ENCODE results near the gene FLVCR1. TPM values are rescaled to one million over a fixed set of nuclear protein-coding genes. Genes with fewer than 3 reads are reported as not detected.

The FLVCR1 gene
- total RNA-seq, 2 experiments from 2014 or later = 11.9 to 12.2 TPM

- no peak overlapping the region for H3K27ac Mint-ChIP-seq
- no peak for TF ChIP-seq CTCF (IDR thresholded peaks at IDR 0.05)
Observed at GRCh38 chr1:212914789-212915188, 56.7 kb downstream of the FLVCR1 start.

GRCh38 chr1:212915245-212916091 lies 57.4 kb downstream of the FLVCR1 start:
- no peak for ATAC-seq
- Mint-ChIP-seq H3K36me3 (ENCODE audit: low read depth) (no peaks in the 10 kb centered on the region), H3K27ac (no peak overlapping the region), H3K27me3 (peaks cover 1% of the 10 kb centered on the region), H3K4me1 (ENCODE audit: low read depth) (no peaks in the 10 kb centered on the region), H3K4me3 (no peak overlapping the region), H3K9me3 (no peaks in the 10 kb centered on the region)
- POLR2A ChIA-PET = no interaction called here
- intact Hi-C loops (cut with micrococcal nuclease) = loop anchor here (2.0 kb wide), 1 partner anchor 17 kb away; no protein-coding TSS in a partner anchor
- DNase-seq = no peak
- CTCF ChIA-PET = no interaction called here
- TF ChIP-seq CTCF (IDR thresholded peaks at IDR 0.05) = no peak

More at GRCh38 chr1:212914789-212915188, 56.7 kb downstream of the FLVCR1 start:
- H3K36me3 Mint-ChIP-seq (ENCODE audit: low read depth) = no peaks in the 10 kb centered on the region
- no peak overlapping the region for H3K4me3 Mint-ChIP-seq
- no peaks in the 10 kb centered on the region for H3K9me3 Mint-ChIP-seq
- ChIA-PET POLR2A (no interaction called here), CTCF (no interaction called here)
- peaks cover 1% of the 10 kb centered on the region for H3K27me3 Mint-ChIP-seq
- intact Hi-C loops (cut with micrococcal nuclease) = no loop called here
- H3K4me1 Mint-ChIP-seq (ENCODE audit: low read depth) = no peaks in the 10 kb centered on the region
- ATAC-seq (no peak), DNase-seq (no peak)

- H3K27ac Mint-ChIP-seq = no peak overlapping the region
- ATAC-seq (no peak), DNase-seq (peak; percentile 15)
- no peaks in the 10 kb centered on the region for H3K9me3 Mint-ChIP-seq
- CTCF ChIA-PET = interaction anchor here (0.8 kb wide), 1 partner anchor 79 kb away, joined by 3 read pairs; no protein-coding TSS in a partner anchor
- H3K4me3 Mint-ChIP-seq = no peak overlapping the region
- H3K27me3 Mint-ChIP-seq = peaks cover 2% of the 10 kb centered on the region
- H3K4me1 Mint-ChIP-seq (ENCODE audit: low read depth) = no peaks in the 10 kb centered on the region
- TF ChIP-seq CTCF (IDR thresholded peaks at IDR 0.05) = no peak
- intact Hi-C loops (cut with micrococcal nuclease) = loop anchor here (2.0 kb wide), 1 partner anchor 16 kb away; no protein-coding TSS in a partner anchor
- POLR2A ChIA-PET = no interaction called here
- no peaks in the 10 kb centered on the region for H3K36me3 Mint-ChIP-seq (ENCODE audit: low read depth)
Observed at GRCh38 chr1:212916481-212917133, 58.5 kb downstream of the FLVCR1 start.

GRCh38 chr1:212917134-212917485 lies 59.0 kb downstream of the FLVCR1 start:
- Mint-ChIP-seq H3K4me1 (ENCODE audit: low read depth) (no peaks in the 10 kb centered on the region), H3K36me3 (ENCODE audit: low read depth) (no peaks in the 10 kb centered on the region), H3K27ac (no peak overlapping the region), H3K4me3 (no peak overlapping the region), H3K9me3 (no peaks in the 10 kb centered on the region), H3K27me3 (peaks cover 2% of the 10 kb centered on the region)
- no peak for TF ChIP-seq CTCF (IDR thresholded peaks at IDR 0.05)
- ATAC-seq (no peak), DNase-seq (no peak)
- POLR2A ChIA-PET = no interaction called here
- intact Hi-C loops (cut with micrococcal nuclease) = loop anchor here (2.0 kb wide), 1 partner anchor 16 kb away; no protein-coding TSS in a partner anchor
- CTCF ChIA-PET = no interaction called here

- Mint-ChIP-seq H3K36me3 (ENCODE audit: low read depth) (no peaks in the 10 kb centered on the region), H3K4me3 (no peak overlapping the region), H3K27me3 (peaks cover 4% of the 10 kb centered on the region), H3K9me3 (no peaks in the 10 kb centered on the region), H3K4me1 (ENCODE audit: low read depth) (no peaks in the 10 kb centered on the region), H3K27ac (no peak overlapping the region)
- DNase-seq (no peak), ATAC-seq (no peak)
- intact Hi-C loops (cut with micrococcal nuclease) = loop anchor here (2.0 kb wide), 1 partner anchor 15 kb away; no protein-coding TSS in a partner anchor
- no peak for TF ChIP-seq CTCF (IDR thresholded peaks at IDR 0.05)
- POLR2A ChIA-PET = no interaction called here
- CTCF ChIA-PET = no interaction called here
Observed at GRCh38 chr1:212917858-212918257, 59.8 kb downstream of the FLVCR1 start.
